Stomach (tissue), 9 donors: ENCODE results near the gene RPIA. TPM values are rescaled to one million over a fixed set of nuclear protein-coding genes. Genes with fewer than 3 reads are reported as not detected.
"Not testable (repeated sequence)": the region's sequence is repeated elsewhere in the genome, so short reads cannot be mapped to it uniquely, and the experiment has no call there.

Source experiments
- DNase-seq, 2 donors: peaks; one replicate each; pipeline versions ENCODE4 v3.0.0 to v3.0.0-alpha.2; 2013 to 2019
- H3K27ac ChIP-seq, 5 donors: fragments of 200-600 bp in 4 of 5; sonication (generic) in 4 of 5; one replicate each; pipeline ENCODE4 v1.5.1; 2013 to 2019; ENCODE audit warnings: mild to moderate bottlenecking in 1 of 5, moderate library complexity in 1 of 5
- H3K27me3 ChIP-seq, 3 donors: fragments of 200-600 bp; sonication (generic); one replicate each; pipeline ENCODE4 v1.5.1; 2017 to 2019; ENCODE audit warnings: mixed run types in 1 of 3
- H3K36me3 ChIP-seq, 4 donors: fragments of 200-600 bp; sonication (generic); 1 replicate in 3 of 4; 2 replicates in 1 of 4; pipeline ENCODE4 v1.5.1; 2016 to 2019
- H3K4me1 ChIP-seq, 4 donors: fragments of 200-600 bp; sonication (generic); one replicate each; pipeline ENCODE4 v1.5.1; 2016 to 2019
- H3K4me3 ChIP-seq, 4 donors: fragments of 200-600 bp; sonication (generic) in 3 of 4; one replicate each; pipeline ENCODE4 v1.5.1; 2016 to 2019; ENCODE audit warnings: mild to moderate bottlenecking in 1 of 4
- H3K9me3 ChIP-seq, 4 donors: fragments of 200-600 bp; sonication (generic); one replicate each; pipeline ENCODE4 v1.5.1; 2016 to 2019
- EP300 ChIP-seq: sonication (generic); formaldehyde crosslinking; IDR thresholded peaks from one replicate; pipeline ENCODE4 v1.6.1; 2017; ENCODE audit warnings: antibody characterized with exemption
- POLR2A ChIP-seq, 4 donors: fragments of 450-650 bp; IDR thresholded peaks; one replicate each; pipeline ENCODE4 v1.6.1; 2016; ENCODE audit warnings: antibody characterized with exemption in 4 of 4, control low read depth in 2 of 4, mild to moderate bottlenecking in 1 of 4, moderate library complexity in 1 of 4
- POLR2AphosphoS5 ChIP-seq, 3 donors: sonication (generic); formaldehyde crosslinking; IDR thresholded peaks; one replicate each; pipeline ENCODE4 v1.6.1; 2016; ENCODE audit warnings: antibody characterized with exemption in 3 of 3
- WGBS, 5 donors: extraction: QIAGEN DNeasy Blood & Tissue Kit in 3 of 5; methylation state at CpG; one replicate each; pipeline versions ENCODE4 v1.1.5 to v1.1.7; 2013 to 2018; 5-methylcytosine and 5-hydroxymethylcytosine counted together
- intact Hi-C: fragments of 100-400 bp; cut with DNase I; formaldehyde crosslinking; loops from one replicate; pipeline ENCODE4 v1.15.1; 2023; ENCODE audit warnings: low total_unique reads
- polyA plus RNA-seq, 3 donors: library from polyadenylated mRNA; stranded (reverse); fragments of 200-250 nt; gene quantifications; one replicate each; pipeline ENCODE4 v1.2.3, GENCODE V29; 2013
- total RNA-seq, 5 donors: library from RNA; depleted of rRNA; stranded (reverse); fragments of >200 nt; gene quantifications; one replicate each; pipeline versions ENCODE4 v1.1.0 to v1.2.3, GENCODE V29; 2014 to 2016
- TF ChIP-seq, protein P1 (sequence below), 7 experiments: fragments of 450-650 bp in 4 of 7; fragments of 200-600 bp in 3 of 7; sonication (generic) in 3 of 7; IDR thresholded peaks; one replicate each; pipeline ENCODE4 v1.5.1; 2016 to 2019; ENCODE audit warnings: antibody characterized with exemption in 7 of 7, control low read depth in 2 of 7, mild to moderate bottlenecking in 1 of 7
- donor health status: healthy with polysubstance abuse.
- donor health status: Bipolar disorder and iron deficiency.
- donor health status: healthy.

RPIA gene
- total and polyA plus RNA-seq, 8 donors = 1.2 to 68.3 (median 15.8) TPM

DNA sequence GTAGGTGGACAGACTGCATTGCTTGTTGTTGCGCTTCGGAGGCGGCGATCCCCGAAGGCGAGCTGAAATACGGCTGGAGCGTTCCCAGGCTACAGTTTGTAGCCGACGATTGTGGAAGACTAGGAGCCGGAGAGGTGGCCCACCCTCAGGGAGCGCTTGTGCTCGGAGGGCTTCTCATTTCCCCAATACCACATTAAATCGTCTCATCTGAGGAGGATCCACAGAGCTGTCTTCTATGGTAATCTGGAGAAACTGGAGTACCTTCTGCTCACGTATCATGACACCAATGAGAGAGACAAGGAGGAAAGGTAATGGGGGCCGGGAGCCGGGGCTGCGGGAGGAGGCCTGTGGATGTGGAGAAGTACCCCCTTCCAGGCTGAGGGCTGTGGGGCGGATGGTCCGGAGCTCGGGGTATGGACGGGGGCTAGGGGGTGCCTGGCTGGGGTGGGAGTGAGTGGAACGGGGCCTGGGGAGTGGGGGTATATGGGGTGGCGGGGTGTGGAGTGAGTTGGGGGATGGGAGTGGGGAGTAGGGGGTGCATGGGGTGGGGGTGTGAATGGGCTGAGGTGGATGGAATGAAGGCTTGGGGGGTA is 74.5 kb downstream of the RPIA start:
- H3K27ac ChIP-seq, H3K36me3 ChIP-seq, H3K9me3 ChIP-seq, DNase-seq, intact Hi-C loops: not testable (repeated sequence)
- peak in 1 of 3 donors; percentile 18 for TF ChIP-seq POLR2AphosphoS5 (IDR thresholded peaks at IDR 0.05)
- Histone ChIP-seq H3K4me3 (peak overlapping the region; percentile 15 to 51 (median 26)), H3K27me3 (peaks cover 10 to 34% (median 23%) of the 10 kb centered on the region in 3 donors), H3K4me1 (peaks cover 10 to 16% (median 12%) of the 10 kb centered on the region in 4 donors)
- WGBS, 5 donors = 24 to 32% (median 26%) methylated on average over 19 to 24 of the region's 24 CpGs

DNA sequence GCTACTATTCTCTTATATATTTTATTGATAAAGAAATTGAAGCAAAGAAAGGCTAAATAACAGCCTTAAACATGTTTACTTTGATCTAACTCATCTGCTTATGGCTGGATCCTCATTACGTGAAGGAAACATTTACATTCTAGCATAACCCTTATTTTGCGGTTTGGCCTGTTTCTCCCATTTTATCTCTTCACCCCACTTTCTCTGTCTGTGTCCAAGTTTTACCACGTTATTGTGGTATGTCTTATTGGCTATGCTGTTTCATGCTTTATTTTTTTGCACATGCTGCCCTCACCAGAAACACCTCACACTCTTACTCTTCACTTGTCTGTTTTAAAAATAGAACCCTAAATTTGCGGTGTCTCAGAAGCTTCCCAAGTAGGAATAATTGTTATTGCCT is 78.5 kb downstream of the RPIA start:
- WGBS, 5 donors = 61 to 77% (median 67%) methylated on average over 4 of the region's 4 CpGs
- no peaks in the 10 kb centered on the region for H3K36me3 ChIP-seq
- H3K4me3 ChIP-seq = no peak overlapping the region
- TF ChIP-seq EP300 (no peak), POLR2AphosphoS5 (IDR thresholded peaks at IDR 0.05) (no peak), POLR2A (IDR thresholded peaks at IDR 0.05) (no peak)
- TF ChIP-seq, protein P1, sequence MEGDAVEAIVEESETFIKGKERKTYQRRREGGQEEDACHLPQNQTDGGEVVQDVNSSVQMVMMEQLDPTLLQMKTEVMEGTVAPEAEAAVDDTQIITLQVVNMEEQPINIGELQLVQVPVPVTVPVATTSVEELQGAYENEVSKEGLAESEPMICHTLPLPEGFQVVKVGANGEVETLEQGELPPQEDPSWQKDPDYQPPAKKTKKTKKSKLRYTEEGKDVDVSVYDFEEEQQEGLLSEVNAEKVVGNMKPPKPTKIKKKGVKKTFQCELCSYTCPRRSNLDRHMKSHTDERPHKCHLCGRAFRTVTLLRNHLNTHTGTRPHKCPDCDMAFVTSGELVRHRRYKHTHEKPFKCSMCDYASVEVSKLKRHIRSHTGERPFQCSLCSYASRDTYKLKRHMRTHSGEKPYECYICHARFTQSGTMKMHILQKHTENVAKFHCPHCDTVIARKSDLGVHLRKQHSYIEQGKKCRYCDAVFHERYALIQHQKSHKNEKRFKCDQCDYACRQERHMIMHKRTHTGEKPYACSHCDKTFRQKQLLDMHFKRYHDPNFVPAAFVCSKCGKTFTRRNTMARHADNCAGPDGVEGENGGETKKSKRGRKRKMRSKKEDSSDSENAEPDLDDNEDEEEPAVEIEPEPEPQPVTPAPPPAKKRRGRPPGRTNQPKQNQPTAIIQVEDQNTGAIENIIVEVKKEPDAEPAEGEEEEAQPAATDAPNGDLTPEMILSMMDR (IDR thresholded peaks at IDR 0.05) = no peak
- intact Hi-C loops = no loop called here
- H3K27me3 ChIP-seq = peaks cover 6 to 16% (median 11%) of the 10 kb centered on the region in 3 donors
- no peak for DNase-seq
- H3K9me3 ChIP-seq = no peaks in the 10 kb centered on the region
- no peak overlapping the region for H3K27ac ChIP-seq
- peaks cover 7 to 10% (median 9%) of the 10 kb centered on the region in 4 donors for H3K4me1 ChIP-seq

DNA sequence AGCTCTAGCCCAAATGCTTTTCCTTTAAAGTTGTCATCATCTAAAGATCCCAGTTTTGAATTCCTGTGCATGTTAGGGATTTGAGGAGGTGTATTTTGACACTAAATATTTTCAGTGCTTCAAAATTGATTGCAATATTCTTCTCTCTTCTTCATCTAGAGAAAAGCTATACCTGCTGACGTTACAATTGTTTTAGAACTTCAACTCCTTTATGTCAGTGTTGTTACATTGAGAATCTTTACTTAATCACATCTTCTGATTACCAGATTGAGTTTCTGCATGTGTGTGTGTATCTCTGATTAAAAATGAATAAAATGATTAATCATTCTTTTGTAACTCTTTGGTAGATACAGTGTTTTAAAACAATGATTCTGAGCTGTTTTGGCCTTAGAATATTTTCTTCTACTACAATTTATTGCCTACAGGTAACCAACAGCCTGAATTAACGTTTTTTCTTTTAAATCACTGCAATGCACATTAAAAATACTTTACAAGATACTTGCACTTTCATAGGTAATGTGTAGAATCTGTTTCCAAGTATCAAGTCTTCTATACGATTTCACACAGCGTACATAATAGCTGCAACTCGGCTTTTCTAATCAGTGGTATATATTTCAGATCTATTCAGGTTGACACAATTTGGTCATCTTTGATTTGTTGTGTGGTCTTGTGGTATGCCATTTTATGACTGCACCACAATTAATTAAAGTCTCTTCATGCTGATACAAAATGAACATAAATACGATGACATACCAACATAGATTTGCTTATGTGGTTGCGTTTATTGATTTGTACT is 82.0 kb downstream of the RPIA start:
- H3K36me3 ChIP-seq, H3K4me3 ChIP-seq, H3K4me1 ChIP-seq, DNase-seq, H3K9me3 ChIP-seq, H3K27me3 ChIP-seq, intact Hi-C loops, H3K27ac ChIP-seq: not testable (repeated sequence)
- 51 to 61% (median 58%) methylated on average over 7 of the region's 7 CpGs for WGBS, 5 donors

DNA sequence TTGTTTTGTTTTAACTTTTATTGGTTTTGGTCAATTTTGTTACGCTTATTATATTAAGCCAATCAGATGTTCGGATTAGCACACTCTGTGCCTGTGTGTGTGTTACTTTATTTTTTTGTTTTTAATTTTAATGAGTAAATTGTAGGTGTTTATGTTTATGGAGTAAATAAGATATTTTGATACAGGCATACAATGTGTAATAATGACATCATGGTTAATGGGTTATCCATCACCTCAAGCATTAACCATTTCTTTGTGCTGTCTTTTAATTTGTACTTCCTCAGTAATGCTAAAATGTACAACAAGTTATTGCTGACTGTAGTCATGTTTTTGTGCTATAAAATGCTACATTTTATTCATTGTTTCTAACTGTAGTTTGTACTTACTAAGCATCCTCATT is 97.7 kb downstream of the RPIA start:
- intact Hi-C loops, H3K27ac ChIP-seq, H3K27me3 ChIP-seq, H3K4me1 ChIP-seq, H3K36me3 ChIP-seq, H3K4me3 ChIP-seq, H3K9me3 ChIP-seq, DNase-seq: not testable (repeated sequence)
- 93 to 97% (median 96%) methylated on average over 2 of the region's 2 CpGs for WGBS, 5 donors

DNA sequence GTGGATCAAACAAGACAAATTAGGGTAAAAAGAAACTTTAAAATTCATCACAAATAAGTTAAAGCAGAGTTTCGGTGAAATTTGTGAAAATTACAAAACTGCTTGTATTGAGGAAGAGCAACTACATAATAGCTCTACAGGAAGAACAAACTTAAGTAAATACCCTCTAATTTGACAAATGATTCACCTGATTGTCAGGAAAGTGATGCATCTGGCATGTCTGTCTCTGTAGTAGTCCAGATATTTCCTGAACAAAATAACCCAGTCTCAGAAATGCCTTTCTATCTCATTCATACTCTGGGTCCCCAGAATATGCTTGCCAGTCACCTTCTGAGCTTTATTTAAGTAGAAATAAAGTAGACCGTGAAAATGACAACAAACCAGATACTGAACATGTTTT is 104.5 kb downstream of the RPIA start:
- DNase-seq, H3K4me3 ChIP-seq, intact Hi-C loops, H3K27me3 ChIP-seq, H3K9me3 ChIP-seq, H3K36me3 ChIP-seq, H3K27ac ChIP-seq, H3K4me1 ChIP-seq: not testable (repeated sequence)
- 73 to 83% (median 75%) methylated on average over 2 of the region's 2 CpGs for WGBS, 5 donors

DNA sequence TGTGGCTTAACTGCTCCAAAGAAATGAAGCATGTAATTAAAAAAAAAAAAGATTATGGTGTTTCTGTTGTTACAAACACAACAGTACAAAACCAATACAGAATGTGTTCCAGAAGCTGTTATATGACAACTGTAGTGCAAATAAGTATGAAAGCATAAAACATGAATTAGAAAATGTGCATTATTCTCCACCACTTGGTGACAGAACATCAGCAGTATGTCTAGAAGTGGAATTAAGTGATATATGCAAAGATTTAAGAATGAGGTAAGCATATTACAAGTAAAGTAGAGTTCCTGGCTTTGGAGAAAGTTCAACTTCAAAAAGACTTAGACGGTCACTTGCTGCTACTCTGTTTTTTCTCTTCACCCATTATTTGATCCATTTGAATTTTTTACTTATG is 105.0 kb downstream of the RPIA start:
- H3K27ac ChIP-seq, H3K4me1 ChIP-seq, H3K4me3 ChIP-seq, H3K27me3 ChIP-seq, H3K9me3 ChIP-seq, DNase-seq, H3K36me3 ChIP-seq, intact Hi-C loops: not testable (repeated sequence)
- WGBS, 5 donors = 70 to 87% (median 83%) methylated on average over 1 of the region's 1 CpG

DNA sequence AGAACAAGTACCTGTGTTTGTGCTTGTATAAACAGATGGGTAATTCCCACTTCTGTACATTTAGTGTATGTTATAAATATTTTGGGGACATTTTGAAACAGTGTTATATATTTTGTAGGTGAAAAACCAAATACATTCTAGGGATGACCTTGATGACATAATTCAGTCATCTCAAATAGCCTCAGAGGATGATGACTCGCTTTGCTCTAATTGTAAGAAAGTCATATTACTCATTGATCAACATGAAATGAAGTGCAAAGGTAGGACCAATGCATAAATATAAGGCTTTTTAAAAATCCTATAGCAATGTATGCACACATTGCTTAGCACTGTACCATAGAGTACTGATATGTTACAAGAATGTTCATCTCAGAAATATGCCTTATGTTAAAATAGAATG is 105.7 kb downstream of the RPIA start:
- H3K27ac ChIP-seq, H3K4me3 ChIP-seq, H3K36me3 ChIP-seq, intact Hi-C loops, H3K27me3 ChIP-seq, DNase-seq, H3K4me1 ChIP-seq, H3K9me3 ChIP-seq: not testable (repeated sequence)
- 70 to 83% (median 76%) methylated on average over 1 of the region's 1 CpG for WGBS, 5 donors

Other genes starting within 250 kb of the RPIA start
- 1 to 10 TPM in 1 of 5 donors, not detected in 4; 2.2 TPM for gene FOXI3, start 239.0 kb upstream of the RPIA start, total RNA-seq
- gene FOXI3, start 239.0 kb upstream of the RPIA start, polyA plus RNA-seq = not detected
- gene EIF2AK3, start 64.2 kb upstream of the RPIA start, total RNA-seq = 10 to 100 TPM; 33.3 to 92.3 (median 57.7) TPM
- 1 to 10 TPM; 4.8 to 7.6 (median 6.6) TPM for gene EIF2AK3, start 64.2 kb upstream of the RPIA start, polyA plus RNA-seq